SK-N-SH treated with all-trans-retinoic acid at 6 μM for 48 hours (cell line): Measurements from ENCODE around the gene CILP.

Experiments
- ATAC-seq: fragments of 200-7000 bp; cut with Tn5 transposase; 3 replicates; pipeline ENCODE4 v1.9.1; 2020; ENCODE audit warnings: mild to moderate bottlenecking, moderate library complexity
- ARNTL ChIP-seq: fragments of 450-650 bp; formaldehyde crosslinking; IDR thresholded peaks from 2 replicates; pipeline ENCODE4 v1.5.0; 2020; ENCODE audit warnings: low read depth, mild to moderate bottlenecking, moderate library complexity, borderline replicate concordance
- BACH2 ChIP-seq: fragments of 250-450 bp; sonication (Bioruptor Pico); IDR thresholded peaks from 2 replicates; pipeline ENCODE4 v1.9.0; 2021; ENCODE audit warnings: mild to moderate bottlenecking, borderline replicate concordance
- CREB5 ChIP-seq: fragments of 250-450 bp; sonication (Bioruptor Pico); IDR thresholded peaks from 2 replicates; pipeline ENCODE4 v1.5.1; 2020; ENCODE audit warnings: low read depth, mild to moderate bottlenecking, moderate library complexity
- ESRRG ChIP-seq: fragments of 250-450 bp; sonication (Bioruptor Pico); IDR thresholded peaks from 2 replicates; pipeline ENCODE4 v1.6.1; 2021; ENCODE audit warnings: mild to moderate bottlenecking
- GLIS3 ChIP-seq: fragments of 250-450 bp; sonication (Bioruptor Pico); IDR thresholded peaks from 2 replicates; pipeline ENCODE4 v1.5.0; 2020; ENCODE audit warnings: mild to moderate bottlenecking, moderate library complexity
- ISL1 ChIP-seq: fragments of 250-450 bp; sonication (Bioruptor Pico); IDR thresholded peaks from 2 replicates; pipeline ENCODE4 v2.1.2; 2022; ENCODE audit warnings: mild to moderate bottlenecking, moderate library complexity
- OSR1 ChIP-seq: fragments of 250-450 bp; sonication (Bioruptor Pico); IDR thresholded peaks from 2 replicates; pipeline ENCODE4 v1.8.0; 2022; ENCODE audit warnings: moderate library complexity, mild to moderate bottlenecking, inconsistent platforms
- PPARA ChIP-seq: fragments of 250-450 bp; sonication (Bioruptor Pico); IDR thresholded peaks from 2 replicates; pipeline ENCODE4 v1.5.0; 2020; ENCODE audit warnings: mild to moderate bottlenecking, borderline replicate concordance
- RARB ChIP-seq: fragments of 250-450 bp; sonication (Bioruptor Pico); IDR thresholded peaks from 2 replicates; pipeline ENCODE4 v1.8.0; 2021; ENCODE audit warnings: mild to moderate bottlenecking, moderate library complexity
- SNAI2 ChIP-seq: fragments of 250-450 bp; sonication (Bioruptor Pico); IDR thresholded peaks from 2 replicates; pipeline ENCODE4 v1.5.0; 2020; ENCODE audit warnings: mild to moderate bottlenecking, moderate library complexity
- TCF4 ChIP-seq: fragments of 250-450 bp; sonication (Bioruptor Pico); IDR thresholded peaks from 2 replicates; pipeline ENCODE4 v1.8.0; 2021; ENCODE audit warnings: mild to moderate bottlenecking, moderate library complexity, borderline replicate concordance
- TOX ChIP-seq: fragments of 250-450 bp; sonication (Bioruptor Pico); IDR thresholded peaks from 2 replicates; pipeline ENCODE4 v1.8.0; 2021; ENCODE audit warnings: mild to moderate bottlenecking, moderate library complexity, borderline replicate concordance
- ZC3H10 ChIP-seq: fragments of 250-450 bp; sonication (Bioruptor Pico); IDR thresholded peaks from 2 replicates; pipeline ENCODE4 v1.5.1; 2021; ENCODE audit warnings: mild to moderate bottlenecking, moderate library complexity
- ZFP3 ChIP-seq: fragments of 250-450 bp; sonication (Bioruptor Pico); IDR thresholded peaks from 2 replicates; pipeline ENCODE4 v1.5.0; 2020; ENCODE audit warnings: mild to moderate bottlenecking, moderate library complexity
- ZFP30 ChIP-seq: fragments of 450-650 bp; formaldehyde crosslinking; IDR thresholded peaks from 2 replicates; pipeline ENCODE4 v1.5.0; 2022; ENCODE audit warnings: mild to moderate bottlenecking, moderate library complexity
- ZNF565 ChIP-seq: fragments of 450-650 bp; formaldehyde crosslinking; conservative IDR thresholded peaks from 2 replicates; pipeline ENCODE4 v1.5.0; 2020; ENCODE audit warnings: low read depth, mild to moderate bottlenecking, moderate library complexity
- ZNF70 ChIP-seq: fragments of 450-650 bp; formaldehyde crosslinking; IDR thresholded peaks from 2 replicates; pipeline ENCODE4 v1.5.0; 2020; ENCODE audit warnings: mild to moderate bottlenecking, moderate library complexity
- TF ChIP-seq, protein P1 (sequence below): fragments of 250-450 bp; sonication (Bioruptor Pico); IDR thresholded peaks from 2 replicates; pipeline ENCODE4 v1.8.0; 2021; ENCODE audit warnings: low read depth, mild to moderate bottlenecking, moderate library complexity, borderline replicate concordance
- TF ChIP-seq, protein P2 (sequence below): fragments of 250-450 bp; sonication (Bioruptor Pico); IDR thresholded peaks from 2 replicates; pipeline ENCODE4 v1.5.0; 2020; ENCODE audit warnings: mild to moderate bottlenecking, moderate library complexity
- TF ChIP-seq, protein P3 (sequence below): fragments of 250-450 bp; sonication (Bioruptor Pico); IDR thresholded peaks from 2 replicates; pipeline ENCODE4 v1.5.1; 2021; ENCODE audit warnings: mild to moderate bottlenecking, moderate library complexity

Gene CILP

DNA sequence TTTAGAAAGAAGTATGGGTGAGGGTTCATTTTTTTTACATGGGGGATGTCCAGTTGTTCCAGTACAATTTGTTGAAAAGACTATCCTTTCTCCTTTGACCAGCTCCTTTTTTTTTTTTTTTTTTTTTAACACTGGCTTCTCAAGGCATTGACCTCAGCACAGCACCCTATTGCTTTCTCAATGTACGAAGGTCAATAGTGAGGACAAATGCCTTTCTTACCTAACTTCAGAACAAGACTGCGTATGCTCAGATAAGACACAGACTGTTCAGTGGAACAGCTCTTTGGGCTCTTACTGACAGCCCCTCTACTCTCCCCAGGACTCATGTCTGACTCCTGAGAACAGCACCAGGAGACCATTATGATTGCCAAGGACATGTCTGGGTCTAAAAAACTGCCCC, 10.4 kb upstream of the CILP start:
- TF ChIP-seq ZFP3 (CRISPR knock-in tag), result no peak
- TF ChIP-seq, protein P1, sequence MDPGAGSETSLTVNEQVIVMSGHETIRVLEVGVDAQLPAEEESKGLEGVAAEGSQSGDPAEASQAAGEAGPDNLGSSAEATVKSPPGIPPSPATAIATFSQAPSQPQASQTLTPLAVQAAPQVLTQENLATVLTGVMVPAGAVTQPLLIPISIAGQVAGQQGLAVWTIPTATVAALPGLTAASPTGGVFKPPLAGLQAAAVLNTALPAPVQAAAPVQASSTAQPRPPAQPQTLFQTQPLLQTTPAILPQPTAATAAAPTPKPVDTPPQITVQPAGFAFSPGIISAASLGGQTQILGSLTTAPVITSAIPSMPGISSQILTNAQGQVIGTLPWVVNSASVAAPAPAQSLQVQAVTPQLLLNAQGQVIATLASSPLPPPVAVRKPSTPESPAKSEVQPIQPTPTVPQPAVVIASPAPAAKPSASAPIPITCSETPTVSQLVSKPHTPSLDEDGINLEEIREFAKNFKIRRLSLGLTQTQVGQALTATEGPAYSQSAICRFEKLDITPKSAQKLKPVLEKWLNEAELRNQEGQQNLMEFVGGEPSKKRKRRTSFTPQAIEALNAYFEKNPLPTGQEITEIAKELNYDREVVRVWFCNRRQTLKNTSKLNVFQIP (CRISPR knock-in tag), result no peak
- TF ChIP-seq ZNF565, result no peak
- TF ChIP-seq ARNTL (CRISPR knock-in tag), result no peak
- no peak for TF ChIP-seq ESRRG
- TF ChIP-seq RARB (CRISPR knock-in tag), result no peak
- no peak for ATAC-seq

GRCh38 chr15:65219137-65219536, 7.9 kb upstream of the CILP start:
- no peak for ATAC-seq
- no peak for TF ChIP-seq GLIS3 (CRISPR knock-in tag)
- no peak for TF ChIP-seq BACH2 (CRISPR knock-in tag)
- TF ChIP-seq, protein P2, sequence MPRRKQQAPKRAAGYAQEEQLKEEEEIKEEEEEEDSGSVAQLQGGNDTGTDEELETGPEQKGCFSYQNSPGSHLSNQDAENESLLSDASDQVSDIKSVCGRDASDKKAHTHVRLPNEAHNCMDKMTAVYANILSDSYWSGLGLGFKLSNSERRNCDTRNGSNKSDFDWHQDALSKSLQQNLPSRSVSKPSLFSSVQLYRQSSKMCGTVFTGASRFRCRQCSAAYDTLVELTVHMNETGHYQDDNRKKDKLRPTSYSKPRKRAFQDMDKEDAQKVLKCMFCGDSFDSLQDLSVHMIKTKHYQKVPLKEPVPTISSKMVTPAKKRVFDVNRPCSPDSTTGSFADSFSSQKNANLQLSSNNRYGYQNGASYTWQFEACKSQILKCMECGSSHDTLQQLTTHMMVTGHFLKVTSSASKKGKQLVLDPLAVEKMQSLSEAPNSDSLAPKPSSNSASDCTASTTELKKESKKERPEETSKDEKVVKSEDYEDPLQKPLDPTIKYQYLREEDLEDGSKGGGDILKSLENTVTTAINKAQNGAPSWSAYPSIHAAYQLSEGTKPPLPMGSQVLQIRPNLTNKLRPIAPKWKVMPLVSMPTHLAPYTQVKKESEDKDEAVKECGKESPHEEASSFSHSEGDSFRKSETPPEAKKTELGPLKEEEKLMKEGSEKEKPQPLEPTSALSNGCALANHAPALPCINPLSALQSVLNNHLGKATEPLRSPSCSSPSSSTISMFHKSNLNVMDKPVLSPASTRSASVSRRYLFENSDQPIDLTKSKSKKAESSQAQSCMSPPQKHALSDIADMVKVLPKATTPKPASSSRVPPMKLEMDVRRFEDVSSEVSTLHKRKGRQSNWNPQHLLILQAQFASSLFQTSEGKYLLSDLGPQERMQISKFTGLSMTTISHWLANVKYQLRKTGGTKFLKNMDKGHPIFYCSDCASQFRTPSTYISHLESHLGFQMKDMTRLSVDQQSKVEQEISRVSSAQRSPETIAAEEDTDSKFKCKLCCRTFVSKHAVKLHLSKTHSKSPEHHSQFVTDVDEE, result no peak
- no peak for TF ChIP-seq TCF4 (CRISPR knock-in tag)

DNA sequence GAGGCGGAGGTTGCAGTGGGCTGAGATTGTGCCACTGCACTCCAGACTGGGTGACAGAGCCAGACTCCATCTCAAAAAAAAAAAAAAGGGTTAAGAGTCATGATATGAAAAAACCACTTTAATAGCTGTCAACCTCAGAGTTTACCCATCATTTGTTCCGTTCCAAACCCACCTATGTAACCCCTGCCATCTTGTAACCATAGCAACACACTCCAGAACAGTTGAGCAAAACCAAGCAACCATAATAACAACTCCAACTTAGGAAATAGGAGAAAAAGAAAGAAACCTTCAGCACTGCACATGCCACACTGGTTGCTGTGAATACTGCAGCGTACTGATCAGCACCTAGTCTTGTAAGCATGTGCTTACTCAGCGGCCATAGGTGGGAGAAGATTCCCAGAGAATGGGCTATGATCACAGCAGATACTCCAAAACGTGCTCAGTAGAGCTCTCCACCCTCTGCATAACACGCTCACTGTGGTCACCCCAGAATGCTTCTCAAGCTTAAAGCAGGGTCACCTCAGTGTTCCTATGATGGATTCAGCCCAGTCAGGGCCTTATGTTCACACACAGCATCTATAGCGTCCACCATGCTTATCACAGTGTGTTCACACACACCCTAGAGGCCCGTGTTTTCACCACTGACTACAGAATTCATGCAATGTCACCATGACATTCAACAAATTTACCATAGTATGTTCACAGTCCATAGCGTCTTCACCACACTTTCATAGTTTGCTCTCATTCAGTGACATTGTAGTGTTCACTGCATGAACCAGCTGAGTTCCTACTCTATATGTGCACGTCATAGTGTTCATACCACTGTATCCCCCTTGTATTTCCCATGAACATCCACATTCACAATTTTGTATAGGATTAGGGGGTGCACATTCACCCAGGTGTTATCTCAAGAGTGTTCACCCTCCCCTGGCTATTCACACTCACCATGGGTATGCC, 6.5 kb upstream of the CILP start:
- ATAC-seq, result no peak
- TF ChIP-seq ARNTL (CRISPR knock-in tag), result no peak
- TF ChIP-seq ZNF565, result no peak
- no peak for TF ChIP-seq ZFP30 (CRISPR knock-in tag)
- no peak for TF ChIP-seq BACH2 (CRISPR knock-in tag)
- no peak for TF ChIP-seq ESRRG
- TF ChIP-seq ISL1 (CRISPR knock-in tag), result no peak
- no peak for TF ChIP-seq PPARA (CRISPR knock-in tag)
- TF ChIP-seq TCF4 (CRISPR knock-in tag), result no peak
- no peak for TF ChIP-seq OSR1 (CRISPR knock-in tag)
- TF ChIP-seq TOX (CRISPR knock-in tag), result no peak
- TF ChIP-seq ZC3H10 (CRISPR knock-in tag), result no peak
- no peak for TF ChIP-seq RARB (CRISPR knock-in tag)
- no peak for TF ChIP-seq ZFP3 (CRISPR knock-in tag)
- no peak for TF ChIP-seq CREB5 (CRISPR knock-in tag)
- TF ChIP-seq, protein P3, sequence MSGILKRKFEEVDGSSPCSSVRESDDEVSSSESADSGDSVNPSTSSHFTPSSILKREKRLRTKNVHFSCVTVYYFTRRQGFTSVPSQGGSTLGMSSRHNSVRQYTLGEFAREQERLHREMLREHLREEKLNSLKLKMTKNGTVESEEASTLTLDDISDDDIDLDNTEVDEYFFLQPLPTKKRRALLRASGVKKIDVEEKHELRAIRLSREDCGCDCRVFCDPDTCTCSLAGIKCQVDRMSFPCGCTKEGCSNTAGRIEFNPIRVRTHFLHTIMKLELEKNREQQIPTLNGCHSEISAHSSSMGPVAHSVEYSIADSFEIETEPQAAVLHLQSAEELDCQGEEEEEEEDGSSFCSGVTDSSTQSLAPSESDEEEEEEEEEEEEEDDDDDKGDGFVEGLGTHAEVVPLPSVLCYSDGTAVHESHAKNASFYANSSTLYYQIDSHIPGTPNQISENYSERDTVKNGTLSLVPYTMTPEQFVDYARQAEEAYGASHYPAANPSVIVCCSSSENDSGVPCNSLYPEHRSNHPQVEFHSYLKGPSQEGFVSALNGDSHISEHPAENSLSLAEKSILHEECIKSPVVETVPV (CRISPR knock-in tag), result no peak
- TF ChIP-seq GLIS3 (CRISPR knock-in tag), result no peak
- TF ChIP-seq, protein P1 (CRISPR knock-in tag), result no peak
- no peak for TF ChIP-seq SNAI2
- no peak for TF ChIP-seq ZNF70 (CRISPR knock-in tag)
